Activated T-helper 2 cell treated with anti-CD3 and anti-CD28 coated beads, Interferon-gamma antibody, Interleukin-2, Interleukin-4, amounts not matched to agents 10 μg/mL and 5 μg/mL and 100 μg/mL, durations not matched to agents 14 hours and 24 hours and 36 hours (primary cell): ENCODE results near the gene ZSCAN10. TPM values are rescaled to one million over a fixed set of nuclear protein-coding genes. Genes with fewer than 3 reads are reported as not detected.

Source experiments
- DNase-seq: peaks from one replicate; pipeline ENCODE4 v3.0.0; 2021; ENCODE audit warnings: low spot score
- H3K27ac Mint-ChIP-seq: one replicate; pipeline ENCODE4 v1.8.0; 2021; ENCODE audit warnings: mixed read lengths
- H3K27me3 Mint-ChIP-seq: one replicate; pipeline ENCODE4 v1.8.0; 2021; ENCODE audit warnings: low read depth, mixed read lengths
- H3K36me3 Mint-ChIP-seq: one replicate; pipeline ENCODE4 v1.8.0; 2021; ENCODE audit warnings: low read depth, mixed read lengths
- H3K4me1 Mint-ChIP-seq: one replicate; pipeline ENCODE4 v1.8.0; 2021; ENCODE audit warnings: low read depth, mixed read lengths
- H3K4me3 Mint-ChIP-seq: one replicate; pipeline ENCODE4 v1.8.0; 2021; ENCODE audit warnings: low read depth, mild to moderate bottlenecking, moderate library complexity, mixed read lengths
- H3K9me3 Mint-ChIP-seq: one replicate; pipeline ENCODE4 v1.8.0; 2021; ENCODE audit warnings: mixed read lengths
- intact Hi-C: fragments of 100-400 bp; cut with micrococcal nuclease; formaldehyde crosslinking; loops from one replicate; pipeline ENCODE4 v1.15.1; 2023
- total RNA-seq: library from RNA; stranded (reverse); gene quantifications from 2 replicates; pipeline ENCODE4 v1.2.3, GENCODE V29; 2022

ZSCAN10 gene
- total RNA-seq, 1 donor from 2014 or later = not detected

DNA sequence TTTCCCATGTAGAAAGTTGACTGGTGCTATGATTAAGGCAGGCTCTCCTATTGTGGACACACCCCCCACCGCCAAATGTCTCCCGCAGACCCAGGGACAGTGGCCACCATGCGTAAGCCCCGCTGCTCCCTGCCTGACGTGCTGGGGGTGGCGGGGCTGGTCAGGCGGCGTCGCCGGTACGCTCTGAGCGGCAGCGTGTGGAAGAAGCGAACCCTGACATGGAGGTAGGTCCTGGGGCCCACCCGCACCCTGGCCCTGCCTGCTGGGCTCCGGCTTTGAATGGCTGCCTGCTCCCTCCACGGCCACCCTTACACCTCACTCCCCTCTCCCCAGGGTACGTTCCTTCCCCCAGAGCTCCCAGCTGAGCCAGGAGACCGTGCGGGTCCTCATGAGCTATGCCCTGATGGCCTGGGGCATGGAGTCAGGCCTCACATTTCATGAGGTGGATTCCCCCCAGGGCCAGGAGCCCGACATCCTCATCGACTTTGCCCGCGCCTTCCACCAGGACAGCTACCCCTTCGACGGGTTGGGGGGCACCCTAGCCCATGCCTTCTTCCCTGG, 49.1 kb downstream of the ZSCAN10 start:
- no peak overlapping the region for H3K4me3 Mint-ChIP-seq
- peaks cover 56% of the 10 kb centered on the region for H3K4me1 Mint-ChIP-seq

DNA sequence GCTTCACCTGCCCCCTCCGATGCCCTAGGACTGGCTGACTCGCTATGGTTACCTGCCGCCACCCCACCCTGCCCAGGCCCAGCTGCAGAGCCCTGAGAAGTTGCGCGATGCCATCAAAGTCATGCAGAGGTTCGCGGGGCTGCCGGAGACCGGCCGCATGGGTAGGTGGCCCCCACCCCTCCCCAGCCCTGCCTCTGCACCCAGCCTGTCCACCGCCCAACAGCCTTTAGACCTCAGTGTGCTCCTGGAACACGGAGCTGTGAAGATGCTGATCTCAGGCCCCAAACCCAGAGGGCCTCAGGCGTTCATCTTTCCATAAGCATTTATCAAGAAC, 51.7 kb downstream of the ZSCAN10 start:
- DNase-seq = no peak
- H3K36me3 Mint-ChIP-seq = peaks cover 15% of the 10 kb centered on the region
- intact Hi-C loops = loop anchor here (5.0 kb wide), 1 partner anchor 120 kb away; no protein-coding TSS in a partner anchor
- peaks cover 20% of the 10 kb centered on the region for H3K27me3 Mint-ChIP-seq
- H3K4me3 Mint-ChIP-seq = peak overlapping the region; percentile 65
- peaks cover 44% of the 10 kb centered on the region for H3K4me1 Mint-ChIP-seq
- no peaks in the 10 kb centered on the region for H3K9me3 Mint-ChIP-seq
- H3K27ac Mint-ChIP-seq = peak overlapping the region; percentile 12

More for the DNA sequence above, 49.1 kb downstream of the ZSCAN10 start:
- H3K36me3 Mint-ChIP-seq = peaks cover 31% of the 10 kb centered on the region
- intact Hi-C loops = loop anchor here (5.0 to 10.0 kb wide), 2 partner anchors 117 to 455 kb away; partner anchors contain the start of gene CLUAP1
- H3K27me3 Mint-ChIP-seq = peaks cover 7% of the 10 kb centered on the region
- DNase-seq = no peak
- no peaks in the 10 kb centered on the region for H3K9me3 Mint-ChIP-seq
- H3K27ac Mint-ChIP-seq = peak overlapping the region; percentile 26

GRCh38 chr16:3046641-3047386, 52.3 kb downstream of the ZSCAN10 start:
- peak overlapping the region; percentile 65 for H3K4me3 Mint-ChIP-seq
- intact Hi-C loops = loop anchor here (5.0 kb wide), 1 partner anchor 120 kb away; no protein-coding TSS in a partner anchor
- no peaks in the 10 kb centered on the region for H3K9me3 Mint-ChIP-seq
- H3K27me3 Mint-ChIP-seq = peaks cover 20% of the 10 kb centered on the region
- peaks cover 40% of the 10 kb centered on the region for H3K4me1 Mint-ChIP-seq
- H3K36me3 Mint-ChIP-seq = peaks cover 11% of the 10 kb centered on the region
- no peak for DNase-seq
- H3K27ac Mint-ChIP-seq = peak overlapping the region; percentile 58

DNA sequence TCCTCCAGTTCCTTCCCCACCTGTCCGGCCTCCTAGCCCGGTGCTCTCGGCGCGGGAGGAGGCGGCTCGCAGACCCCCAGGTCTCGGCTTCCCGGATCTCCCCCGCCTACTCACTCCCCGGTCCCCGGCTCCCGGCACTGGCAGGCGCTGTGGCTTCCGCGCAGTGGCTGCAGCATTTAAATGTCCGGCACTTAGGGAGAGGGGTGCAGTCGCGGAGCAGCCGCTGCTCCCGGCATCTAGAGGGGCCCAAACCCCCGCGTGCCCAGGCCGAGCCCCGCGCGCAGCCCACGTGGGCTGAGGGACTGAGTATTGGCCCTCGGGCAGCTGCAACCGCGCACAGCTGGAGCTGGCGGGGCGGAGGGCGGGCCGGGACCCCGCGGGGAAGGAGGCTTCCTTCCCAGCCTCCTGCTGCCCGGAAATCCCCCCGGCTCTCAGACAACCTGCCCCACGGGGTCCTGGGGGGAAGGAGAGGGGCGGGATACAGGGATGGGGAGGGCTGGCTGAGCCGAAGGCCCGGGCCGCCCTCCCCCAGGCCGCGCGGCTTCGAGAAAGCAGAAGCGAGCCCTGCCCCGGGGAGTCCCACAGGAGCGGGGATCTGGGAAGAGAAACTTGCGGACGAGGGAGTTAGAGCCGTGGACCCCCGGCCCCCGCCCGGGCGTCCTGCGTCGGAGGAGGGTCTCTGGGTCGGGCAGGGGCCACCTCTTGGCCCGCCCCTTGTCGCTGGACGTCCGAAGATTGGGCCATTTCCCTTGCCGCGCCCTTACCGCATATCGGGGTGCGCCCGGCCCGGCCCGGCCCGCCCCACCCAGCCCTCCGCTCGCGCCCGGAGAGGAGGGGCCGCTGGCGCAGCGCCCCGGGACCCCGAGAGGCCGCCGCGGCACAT, 53.1 kb downstream of the ZSCAN10 start, which contains the start of gene MMP25:
TSS of gene MMP25 (plus strand) at position 804 of the 883 bp plus-strand sequence. CDS start 357 bp downstream, outside the sequence.
- peak within 1 kb of the TSS; percentile 58 for H3K27ac Mint-ChIP-seq
- DNase-seq = no peak
- peaks cover 33% of the 10 kb centered on the region for H3K4me1 Mint-ChIP-seq
- intact Hi-C loops = loop anchor here (2.0 to 5.0 kb wide), 2 partner anchors 15 to 121 kb away; no protein-coding TSS in a partner anchor
- H3K9me3 Mint-ChIP-seq = no peaks in the 10 kb centered on the region
- peaks cover 5% of the 10 kb centered on the region for H3K36me3 Mint-ChIP-seq
- H3K27me3 Mint-ChIP-seq = peaks cover 23% of the 10 kb centered on the region
- peak within 1 kb of the TSS; percentile 81 for H3K4me3 Mint-ChIP-seq

DNA sequence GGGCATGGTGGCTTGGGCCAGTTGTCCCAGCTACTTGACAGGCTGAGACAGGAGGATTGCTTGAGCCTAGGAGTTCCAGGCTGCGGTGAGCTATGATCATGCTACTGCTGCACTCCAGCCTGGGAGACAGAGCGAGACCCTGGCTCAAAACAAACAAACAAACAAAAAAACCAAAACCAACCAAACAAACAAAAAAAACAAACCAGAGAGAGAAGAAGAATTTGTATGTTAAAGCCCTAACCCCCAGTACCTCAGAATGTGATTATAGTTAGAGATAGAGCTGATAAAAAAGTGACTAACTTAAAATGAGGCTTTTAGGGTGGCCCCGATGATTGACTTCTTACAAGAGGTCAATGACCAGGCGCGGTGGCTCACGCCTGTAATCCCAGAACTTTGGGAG, 54.4 kb downstream of the ZSCAN10 start:
- peak overlapping the region; percentile 44 for H3K27ac Mint-ChIP-seq
- intact Hi-C loops = loop anchor here (2.0 to 5.0 kb wide), 2 partner anchors 14 to 123 kb away; no protein-coding TSS in a partner anchor
- peak overlapping the region; percentile 81 for H3K4me3 Mint-ChIP-seq
- H3K4me1 Mint-ChIP-seq = peaks cover 23% of the 10 kb centered on the region
- peaks cover 3% of the 10 kb centered on the region for H3K36me3 Mint-ChIP-seq
- DNase-seq = no peak
- H3K9me3 Mint-ChIP-seq = no peaks in the 10 kb centered on the region
- peaks cover 31% of the 10 kb centered on the region for H3K27me3 Mint-ChIP-seq

- Mint-ChIP-seq H3K27me3 (peaks cover 48% of the 10 kb centered on the region), H3K9me3 (no peaks in the 10 kb centered on the region), H3K4me1 (peaks cover 7% of the 10 kb centered on the region), H3K4me3 (no peak overlapping the region), H3K27ac (no peak overlapping the region), H3K36me3 (peaks cover 3% of the 10 kb centered on the region)
- intact Hi-C loops = no loop called here
- no peak for DNase-seq
Measured at GRCh38 chr16:3042376-3042775, 56.7 kb downstream of the ZSCAN10 start.

DNA sequence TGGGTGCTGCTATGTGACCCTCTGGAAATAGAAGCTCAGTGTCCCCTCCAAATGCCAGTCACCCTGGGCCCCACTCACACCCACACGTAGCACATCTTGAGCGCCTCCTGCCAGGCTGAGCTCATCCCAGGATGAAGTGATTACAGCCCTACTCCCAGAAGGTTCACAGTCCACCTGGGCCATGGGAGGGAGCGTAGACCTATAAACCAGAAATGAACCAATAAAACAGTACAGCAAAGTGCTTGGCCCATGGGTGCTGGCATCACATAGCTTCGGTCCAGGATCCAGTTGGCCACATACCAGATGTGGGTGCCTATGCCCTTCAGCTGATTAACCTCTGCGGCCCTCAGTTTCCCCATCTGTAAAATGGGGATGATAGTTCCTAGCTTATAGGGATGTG, 60.2 kb downstream of the ZSCAN10 start:
- Mint-ChIP-seq H3K36me3 (no peaks in the 10 kb centered on the region), H3K4me3 (no peak overlapping the region), H3K4me1 (peaks cover under 1% of the 10 kb centered on the region), H3K27me3 (peaks cover 57% of the 10 kb centered on the region), H3K27ac (no peak overlapping the region), H3K9me3 (no peaks in the 10 kb centered on the region)
- intact Hi-C loops = no loop called here
- no peak for DNase-seq

Other genes with a start within 250 kb of the ZSCAN10 start
- gene PRSS22, start 241.1 kb downstream of the ZSCAN10 start, total RNA-seq = not detected in 2 replicates
- gene FLYWCH2, start 216.1 kb downstream of the ZSCAN10 start, total RNA-seq = 21.0 and 23.6 TPM in 2 replicates
- 65.4 and 67.4 TPM in 2 replicates for gene FLYWCH1, start 187.4 kb downstream of the ZSCAN10 start, total RNA-seq
- 0.09 TPM in 1 of 2 replicates, not detected in the other for gene KREMEN2, start 135.0 kb downstream of the ZSCAN10 start, total RNA-seq
- gene PAQR4, start 129.9 kb downstream of the ZSCAN10 start, total RNA-seq = 46.9 and 49.9 TPM in 2 replicates
- 102 and 106 TPM in 2 replicates for gene PKMYT1, start 118.8 kb downstream of the ZSCAN10 start, total RNA-seq
- gene CLDN9, start 86.4 kb downstream of the ZSCAN10 start, total RNA-seq = 0.11 and 0.14 TPM in 2 replicates
- gene CLDN6, start 81.1 kb downstream of the ZSCAN10 start, total RNA-seq = not detected in 2 replicates
- gene TNFRSF12A, start 78.9 kb downstream of the ZSCAN10 start, total RNA-seq = 9.6 and 11.6 TPM in 2 replicates
- gene HCFC1R1, start 75.4 kb downstream of the ZSCAN10 start, total RNA-seq = 29.9 and 30.3 TPM in 2 replicates
- gene THOC6, start 75.3 kb downstream of the ZSCAN10 start, total RNA-seq = 59.0 and 59.1 TPM in 2 replicates
- gene BICDL2, start 62.4 kb downstream of the ZSCAN10 start, total RNA-seq = 0.71 and 0.84 TPM in 2 replicates
- gene MMP25, start 52.7 kb downstream of the ZSCAN10 start, total RNA-seq = 7.7 TPM in 2 replicates
- gene IL32, start 33.7 kb downstream of the ZSCAN10 start, total RNA-seq = 773 and 798 TPM in 2 replicates
- gene ZNF205, start 13.3 kb upstream of the ZSCAN10 start, total RNA-seq = 0.09 and 0.18 TPM in 2 replicates
- gene ZNF213, start 35.7 kb upstream of the ZSCAN10 start, total RNA-seq = 9.1 and 9.3 TPM in 2 replicates
- gene OR1F1, start 88.9 kb upstream of the ZSCAN10 start, total RNA-seq = not detected in 2 replicates
- gene ZNF200, start 135.9 kb upstream of the ZSCAN10 start, total RNA-seq = 11.0 and 12.2 TPM in 2 replicates
- gene MEFV, start 157.3 kb upstream of the ZSCAN10 start, total RNA-seq = 0.18 TPM in 1 of 2 replicates, not detected in the other
- gene ZNF263, start 184.2 kb upstream of the ZSCAN10 start, total RNA-seq = 22.9 and 26.6 TPM in 2 replicates
- 2.5 and 3.6 TPM in 2 replicates for gene TIGD7, start 206.1 kb upstream of the ZSCAN10 start, total RNA-seq
- gene ZNF75A, start 206.2 kb upstream of the ZSCAN10 start, total RNA-seq = 25.4 and 31.8 TPM in 2 replicates